Measurements from ENCODE around the gene KRT20. TPM values are rescaled to one million over a fixed set of nuclear protein-coding genes. Genes with fewer than 3 reads are reported as not detected.

Gene KRT20
- total and polyA plus RNA-seq, 2 of the 13 experiments (the other 11 are each of a cell fraction or from before 2014, with no cell fraction given): 0.13 to 0.20 TPM

DNA sequence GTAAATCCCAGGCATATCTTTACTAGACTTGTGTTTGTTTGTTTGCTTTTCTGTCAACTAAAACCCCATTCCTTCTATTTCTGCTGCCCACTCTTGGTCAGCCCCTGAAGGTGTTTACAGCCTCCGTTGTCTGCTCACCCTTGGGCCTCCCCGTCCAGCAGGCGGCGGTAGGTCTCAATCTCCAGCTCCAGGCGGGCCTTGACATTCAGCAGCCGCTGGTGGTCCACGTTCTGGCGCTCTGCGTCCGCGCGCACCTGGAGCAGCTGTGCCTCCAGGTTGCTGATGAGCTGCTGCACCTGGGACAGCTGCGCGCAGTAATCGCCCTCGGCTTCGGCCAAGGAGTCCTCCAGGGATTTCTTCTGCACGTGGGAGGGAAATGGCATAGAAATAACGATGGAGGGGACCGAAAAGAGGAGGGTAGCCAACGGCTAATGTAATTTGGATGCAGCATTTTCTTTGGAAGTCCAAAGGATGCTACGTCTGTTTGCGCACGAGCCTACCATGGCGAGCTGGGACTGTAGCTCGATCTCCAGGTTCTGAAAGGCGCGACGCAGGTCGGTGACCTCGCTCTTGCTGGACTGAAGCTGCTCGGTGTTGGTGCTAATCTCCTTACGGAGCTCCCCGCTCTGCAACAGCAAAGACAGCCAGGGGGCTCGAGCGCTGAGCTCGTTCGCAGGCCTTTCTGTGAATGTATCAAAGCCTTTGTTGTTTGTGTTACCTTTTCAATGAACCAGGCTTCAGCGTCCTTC lies 21.9 kb downstream of the KRT20 start (continued):
- TF ChIP-seq KLF16 (CRISPR knock-in tag; IDR thresholded peaks at IDR 0.05): no peak
- TF ChIP-seq TCF12 (IDR thresholded peaks at IDR 0.05): no peak
- TF ChIP-seq TCF12 (CRISPR knock-in tag; IDR thresholded peaks at IDR 0.05): no peak
- TF ChIP-seq, protein P1, sequence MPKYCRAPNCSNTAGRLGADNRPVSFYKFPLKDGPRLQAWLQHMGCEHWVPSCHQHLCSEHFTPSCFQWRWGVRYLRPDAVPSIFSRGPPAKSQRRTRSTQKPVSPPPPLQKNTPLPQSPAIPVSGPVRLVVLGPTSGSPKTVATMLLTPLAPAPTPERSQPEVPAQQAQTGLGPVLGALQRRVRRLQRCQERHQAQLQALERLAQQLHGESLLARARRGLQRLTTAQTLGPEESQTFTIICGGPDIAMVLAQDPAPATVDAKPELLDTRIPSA (CRISPR knock-in tag; IDR thresholded peaks at IDR 0.05; ENCODE audit: borderline replicate concordance): no peak
- TF ChIP-seq ZNF691 (CRISPR knock-in tag; IDR thresholded peaks at IDR 0.05; ENCODE audit: borderline replicate concordance, low read depth): peak; percentile 81; the same call in 1 of the 2 replicates
- no peak for TF ChIP-seq ZNF143 (CRISPR knock-in tag; IDR thresholded peaks at IDR 0.05)
- no peak for TF ChIP-seq SNAPC5 (CRISPR knock-in tag; IDR thresholded peaks at IDR 0.05; ENCODE audit: borderline replicate concordance)
- TF ChIP-seq SNRNP70 (IDR thresholded peaks at IDR 0.05; ENCODE audit: low read depth, low read length): no peak
- TF ChIP-seq, protein P2, sequence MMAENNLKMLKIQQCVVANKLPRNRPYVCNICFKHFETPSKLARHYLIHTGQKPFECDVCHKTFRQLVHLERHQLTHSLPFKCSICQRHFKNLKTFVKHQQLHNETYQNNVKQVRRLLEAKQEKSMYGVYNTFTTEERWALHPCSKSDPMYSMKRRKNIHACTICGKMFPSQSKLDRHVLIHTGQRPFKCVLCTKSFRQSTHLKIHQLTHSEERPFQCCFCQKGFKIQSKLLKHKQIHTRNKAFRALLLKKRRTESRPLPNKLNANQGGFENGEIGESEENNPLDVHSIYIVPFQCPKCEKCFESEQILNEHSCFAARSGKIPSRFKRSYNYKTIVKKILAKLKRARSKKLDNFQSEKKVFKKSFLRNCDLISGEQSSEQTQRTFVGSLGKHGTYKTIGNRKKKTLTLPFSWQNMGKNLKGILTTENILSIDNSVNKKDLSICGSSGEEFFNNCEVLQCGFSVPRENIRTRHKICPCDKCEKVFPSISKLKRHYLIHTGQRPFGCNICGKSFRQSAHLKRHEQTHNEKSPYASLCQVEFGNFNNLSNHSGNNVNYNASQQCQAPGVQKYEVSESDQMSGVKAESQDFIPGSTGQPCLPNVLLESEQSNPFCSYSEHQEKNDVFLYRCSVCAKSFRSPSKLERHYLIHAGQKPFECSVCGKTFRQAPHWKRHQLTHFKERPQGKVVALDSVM (CRISPR knock-in tag; IDR thresholded peaks at IDR 0.05): no peak
- 0 out of 2 replicates have a peak, but pooled peaks have one; percentile 17 for TF ChIP-seq GATAD1 (CRISPR knock-in tag; IDR thresholded peaks at IDR 0.05)
- no peak for TF ChIP-seq AFF4 (CRISPR knock-in tag; IDR thresholded peaks at IDR 0.05)
- TF ChIP-seq THAP11 (CRISPR knock-in tag; IDR thresholded peaks at IDR 0.05): 0 out of 2 replicates have a peak, but pooled peaks have one; percentile 15
- TF ChIP-seq, protein P3, sequence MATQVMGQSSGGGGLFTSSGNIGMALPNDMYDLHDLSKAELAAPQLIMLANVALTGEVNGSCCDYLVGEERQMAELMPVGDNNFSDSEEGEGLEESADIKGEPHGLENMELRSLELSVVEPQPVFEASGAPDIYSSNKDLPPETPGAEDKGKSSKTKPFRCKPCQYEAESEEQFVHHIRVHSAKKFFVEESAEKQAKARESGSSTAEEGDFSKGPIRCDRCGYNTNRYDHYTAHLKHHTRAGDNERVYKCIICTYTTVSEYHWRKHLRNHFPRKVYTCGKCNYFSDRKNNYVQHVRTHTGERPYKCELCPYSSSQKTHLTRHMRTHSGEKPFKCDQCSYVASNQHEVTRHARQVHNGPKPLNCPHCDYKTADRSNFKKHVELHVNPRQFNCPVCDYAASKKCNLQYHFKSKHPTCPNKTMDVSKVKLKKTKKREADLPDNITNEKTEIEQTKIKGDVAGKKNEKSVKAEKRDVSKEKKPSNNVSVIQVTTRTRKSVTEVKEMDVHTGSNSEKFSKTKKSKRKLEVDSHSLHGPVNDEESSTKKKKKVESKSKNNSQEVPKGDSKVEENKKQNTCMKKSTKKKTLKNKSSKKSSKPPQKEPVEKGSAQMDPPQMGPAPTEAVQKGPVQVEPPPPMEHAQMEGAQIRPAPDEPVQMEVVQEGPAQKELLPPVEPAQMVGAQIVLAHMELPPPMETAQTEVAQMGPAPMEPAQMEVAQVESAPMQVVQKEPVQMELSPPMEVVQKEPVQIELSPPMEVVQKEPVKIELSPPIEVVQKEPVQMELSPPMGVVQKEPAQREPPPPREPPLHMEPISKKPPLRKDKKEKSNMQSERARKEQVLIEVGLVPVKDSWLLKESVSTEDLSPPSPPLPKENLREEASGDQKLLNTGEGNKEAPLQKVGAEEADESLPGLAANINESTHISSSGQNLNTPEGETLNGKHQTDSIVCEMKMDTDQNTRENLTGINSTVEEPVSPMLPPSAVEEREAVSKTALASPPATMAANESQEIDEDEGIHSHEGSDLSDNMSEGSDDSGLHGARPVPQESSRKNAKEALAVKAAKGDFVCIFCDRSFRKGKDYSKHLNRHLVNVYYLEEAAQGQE (IDR thresholded peaks at IDR 0.05; ENCODE audit: borderline replicate concordance in 1 of 2, low read depth in 1 of 2, low read length in 2 of 2): no peak
- TF ChIP-seq, protein P4, sequence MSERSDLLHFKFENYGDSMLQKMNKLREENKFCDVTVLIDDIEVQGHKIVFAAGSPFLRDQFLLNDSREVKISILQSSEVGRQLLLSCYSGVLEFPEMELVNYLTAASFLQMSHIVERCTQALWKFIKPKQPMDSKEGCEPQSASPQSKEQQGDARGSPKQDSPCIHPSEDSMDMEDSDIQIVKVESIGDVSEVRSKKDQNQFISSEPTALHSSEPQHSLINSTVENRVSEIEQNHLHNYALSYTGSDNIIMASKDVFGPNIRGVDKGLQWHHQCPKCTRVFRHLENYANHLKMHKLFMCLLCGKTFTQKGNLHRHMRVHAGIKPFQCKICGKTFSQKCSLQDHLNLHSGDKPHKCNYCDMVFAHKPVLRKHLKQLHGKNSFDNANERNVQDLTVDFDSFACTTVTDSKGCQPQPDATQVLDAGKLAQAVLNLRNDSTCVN (CRISPR knock-in tag; IDR thresholded peaks at IDR 0.05; ENCODE audit: borderline replicate concordance): no peak
- TF ChIP-seq HNRNPLL (IDR thresholded peaks at IDR 0.05; ENCODE audit: low read depth, low read length, poor library complexity, severe bottlenecking): peak; percentile 39

All from HepG2 (cell line).